Measurements from ENCODE around the gene RAB1A.
"Not testable (repeated sequence)": the region's sequence is repeated elsewhere in the genome, so short reads cannot be mapped to it uniquely, and the experiment has no call there.

Gene RAB1A

GRCh38 chr2:65159906-65160305, 30.0 kb upstream of the RAB1A start:
- no peak overlapping the region for H3K27ac ChIP-seq (ENCODE audit: low read depth, low read length)
- no peak overlapping the region for H3K9ac ChIP-seq (ENCODE audit: low read length)

DNA sequence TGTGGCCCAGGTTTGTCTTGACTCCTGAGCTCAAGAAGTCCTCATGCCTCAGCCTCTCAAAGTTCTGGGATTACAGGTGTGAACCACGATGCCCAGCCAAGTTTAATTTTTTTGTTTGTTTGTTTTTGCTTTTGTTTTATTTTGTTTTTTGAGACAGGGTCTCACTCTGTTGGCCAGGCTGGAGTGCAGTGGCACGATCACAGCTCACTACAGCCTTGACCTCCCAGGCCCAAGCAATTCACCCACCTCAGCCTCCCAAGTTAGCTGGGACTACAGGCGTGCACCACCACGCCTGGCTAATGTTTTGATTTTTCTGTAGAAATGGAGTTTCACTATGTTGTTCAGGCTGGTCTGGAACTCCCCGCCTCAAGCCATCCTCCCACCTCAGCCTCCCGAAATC, 29.4 kb upstream of the RAB1A start:
- H3K27me3 ChIP-seq (ENCODE audit: control insufficient read depth in 1 of 2, insufficient read depth in 2 of 2, low read length in 2 of 2): no peaks in the 10 kb centered on the region
- peaks cover 5% of the 10 kb centered on the region for H3K4me1 ChIP-seq (ENCODE audit: insufficient read depth, low read length)

More at GRCh38 chr2:65159906-65160305, 30.0 kb upstream of the RAB1A start:
- Histone ChIP-seq H3K36me3 (ENCODE audit: insufficient read depth, low read length) (no peaks in the 10 kb centered on the region), H3K4me1 (ENCODE audit: insufficient read depth, low read length) (peaks cover 10% of the 10 kb centered on the region), H3K4me3 (ENCODE audit: low read depth in 1 of 2, low read length in 2 of 2) (no peak overlapping the region), H3K27me3 (ENCODE audit: control insufficient read depth in 1 of 2, insufficient read depth in 2 of 2, low read length in 2 of 2) (no peaks in the 10 kb centered on the region), H3K9me3 (ENCODE audit: low read length) (no peaks in the 10 kb centered on the region)

DNA sequence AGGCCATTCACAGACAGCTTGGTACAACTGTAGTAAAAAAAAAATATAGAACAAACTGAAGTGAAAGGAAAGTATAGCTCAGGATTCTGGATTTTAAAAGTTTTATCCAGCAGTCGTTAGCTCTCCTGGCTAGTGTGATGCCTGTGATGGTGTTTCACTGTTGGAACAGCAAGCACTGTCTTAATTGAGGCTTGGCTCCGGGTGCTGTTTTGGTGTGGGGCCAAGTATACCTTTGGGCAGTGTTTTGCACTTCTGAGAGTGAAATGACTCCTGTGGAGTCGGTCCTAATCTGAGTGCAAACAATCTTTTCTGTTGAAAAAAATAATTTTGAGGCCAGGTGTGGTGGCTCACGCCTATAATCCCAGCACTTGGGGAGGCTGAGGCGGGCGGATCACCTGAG, 28.7 kb upstream of the RAB1A start:
- no peaks in the 10 kb centered on the region for H3K36me3 ChIP-seq (ENCODE audit: insufficient read depth, low read length)

More for the DNA sequence above, 29.4 kb upstream of the RAB1A start:
- no peak overlapping the region for H3K9ac ChIP-seq (ENCODE audit: low read length)
- no peaks in the 10 kb centered on the region for H3K9me3 ChIP-seq (ENCODE audit: low read length)
- no peak overlapping the region for H3K27ac ChIP-seq (ENCODE audit: low read depth, low read length)
- H3K36me3 ChIP-seq (ENCODE audit: insufficient read depth, low read length): no peaks in the 10 kb centered on the region
- no peak overlapping the region for H3K4me3 ChIP-seq (ENCODE audit: low read depth in 1 of 2, low read length in 2 of 2)

GRCh38 chr2:65157856-65158255, 27.9 kb upstream of the RAB1A start:
- not testable (repeated sequence) for H3K27me3 ChIP-seq (ENCODE audit: control insufficient read depth in 1 of 2, insufficient read depth in 2 of 2, low read length in 2 of 2); H3K27ac ChIP-seq (ENCODE audit: low read depth, low read length); H3K4me3 ChIP-seq (ENCODE audit: low read depth in 1 of 2, low read length in 2 of 2); H3K36me3 ChIP-seq (ENCODE audit: insufficient read depth, low read length); H3K4me1 ChIP-seq (ENCODE audit: insufficient read depth, low read length); H3K9me3 ChIP-seq (ENCODE audit: low read length); H3K9ac ChIP-seq (ENCODE audit: low read length)

More for the DNA sequence above, 28.7 kb upstream of the RAB1A start:
- no peaks in the 10 kb centered on the region for H3K4me1 ChIP-seq (ENCODE audit: insufficient read depth, low read length)
- no peak overlapping the region for H3K4me3 ChIP-seq (ENCODE audit: low read depth in 1 of 2, low read length in 2 of 2)
- no peaks in the 10 kb centered on the region for H3K9me3 ChIP-seq (ENCODE audit: low read length)
- no peaks in the 10 kb centered on the region for H3K27me3 ChIP-seq (ENCODE audit: control insufficient read depth in 1 of 2, insufficient read depth in 2 of 2, low read length in 2 of 2)
- H3K27ac ChIP-seq (ENCODE audit: low read depth, low read length): no peak overlapping the region
- H3K9ac ChIP-seq (ENCODE audit: low read length): no peak overlapping the region

- no peak overlapping the region for H3K4me3 ChIP-seq (ENCODE audit: low read depth in 1 of 2, low read length in 2 of 2)
- H3K9me3 ChIP-seq (ENCODE audit: low read length): no peaks in the 10 kb centered on the region
- H3K4me1 ChIP-seq (ENCODE audit: insufficient read depth, low read length): no peaks in the 10 kb centered on the region
- no peaks in the 10 kb centered on the region for H3K36me3 ChIP-seq (ENCODE audit: insufficient read depth, low read length)
- no peak overlapping the region for H3K9ac ChIP-seq (ENCODE audit: low read length)
- no peak overlapping the region for H3K27ac ChIP-seq (ENCODE audit: low read depth, low read length)
- no peaks in the 10 kb centered on the region for H3K27me3 ChIP-seq (ENCODE audit: control insufficient read depth in 1 of 2, insufficient read depth in 2 of 2, low read length in 2 of 2)
Observed at GRCh38 chr2:65156041-65156440, 26.1 kb upstream of the RAB1A start.

- H3K27me3 ChIP-seq (ENCODE audit: control insufficient read depth in 1 of 2, insufficient read depth in 2 of 2, low read length in 2 of 2): no peaks in the 10 kb centered on the region
- no peaks in the 10 kb centered on the region for H3K9me3 ChIP-seq (ENCODE audit: low read length)
- no peaks in the 10 kb centered on the region for H3K4me1 ChIP-seq (ENCODE audit: insufficient read depth, low read length)
Observed at GRCh38 chr2:65153515-65153914, 23.6 kb upstream of the RAB1A start.

DNA sequence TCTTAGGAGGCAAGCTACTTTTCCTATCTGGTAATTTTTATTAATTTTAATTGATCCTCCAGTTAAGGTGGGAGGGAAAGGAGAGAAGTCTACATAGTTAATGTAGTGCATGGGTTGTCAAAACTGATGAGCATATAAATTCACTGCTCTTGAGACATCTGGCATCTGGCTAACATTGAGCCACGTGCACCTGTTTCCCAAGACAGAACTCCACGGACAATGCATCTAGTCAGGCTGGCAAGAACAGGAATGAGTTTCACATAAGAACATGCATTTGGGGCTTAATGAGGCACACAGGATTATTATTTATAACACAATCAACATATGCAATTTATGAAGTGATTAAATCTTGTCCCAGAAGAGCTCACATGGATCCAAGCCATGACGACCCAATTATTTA, 16.2 kb upstream of the RAB1A start:
- Histone ChIP-seq H3K9me3 (ENCODE audit: low read length) (no peaks in the 10 kb centered on the region), H3K4me3 (ENCODE audit: low read depth in 1 of 2, low read length in 2 of 2) (no peak overlapping the region), H3K36me3 (ENCODE audit: insufficient read depth, low read length) (no peaks in the 10 kb centered on the region), H3K27me3 (ENCODE audit: control insufficient read depth in 1 of 2, insufficient read depth in 2 of 2, low read length in 2 of 2) (no peaks in the 10 kb centered on the region), H3K27ac (ENCODE audit: low read depth, low read length) (no peak overlapping the region), H3K4me1 (ENCODE audit: insufficient read depth, low read length) (no peaks in the 10 kb centered on the region), H3K9ac (ENCODE audit: low read length) (no peak overlapping the region)

More at GRCh38 chr2:65153515-65153914, 23.6 kb upstream of the RAB1A start:
- no peak overlapping the region for H3K27ac ChIP-seq (ENCODE audit: low read depth, low read length)
- no peak overlapping the region for H3K9ac ChIP-seq (ENCODE audit: low read length)
- H3K4me3 ChIP-seq (ENCODE audit: low read depth in 1 of 2, low read length in 2 of 2): no peak overlapping the region
- no peaks in the 10 kb centered on the region for H3K36me3 ChIP-seq (ENCODE audit: insufficient read depth, low read length)

GRCh38 chr2:65144571-65144970, 14.7 kb upstream of the RAB1A start:
- no peak overlapping the region for H3K4me3 ChIP-seq (ENCODE audit: low read depth in 1 of 2, low read length in 2 of 2)
- H3K27ac ChIP-seq (ENCODE audit: low read depth, low read length): no peak overlapping the region
- H3K9me3 ChIP-seq (ENCODE audit: low read length): no peaks in the 10 kb centered on the region

DNA sequence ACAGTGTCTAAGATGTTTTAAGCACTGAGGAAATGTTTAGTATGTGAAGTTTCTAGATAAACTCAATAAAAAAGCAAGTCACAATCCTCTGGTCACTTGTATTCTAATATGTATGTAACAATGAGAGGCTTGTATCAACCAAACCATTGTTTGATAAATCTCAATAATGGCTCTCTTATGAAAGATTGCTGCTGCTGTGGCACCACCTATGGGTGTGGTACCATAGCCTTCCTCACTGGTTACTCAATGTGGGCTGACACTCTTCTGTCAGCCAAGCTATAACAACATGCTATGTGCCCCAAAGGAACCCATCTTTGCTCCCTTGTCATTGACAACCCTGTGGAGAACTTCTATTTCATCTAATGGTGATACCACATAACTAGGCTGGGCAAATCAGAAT, 12.6 kb upstream of the RAB1A start:
- Histone ChIP-seq H3K9me3 (ENCODE audit: low read length) (no peaks in the 10 kb centered on the region), H3K4me3 (ENCODE audit: low read depth in 1 of 2, low read length in 2 of 2) (no peak overlapping the region), H3K27me3 (ENCODE audit: control insufficient read depth in 1 of 2, insufficient read depth in 2 of 2, low read length in 2 of 2) (no peaks in the 10 kb centered on the region), H3K9ac (ENCODE audit: low read length) (no peak overlapping the region), H3K4me1 (ENCODE audit: insufficient read depth, low read length) (no peaks in the 10 kb centered on the region), H3K36me3 (ENCODE audit: insufficient read depth, low read length) (no peaks in the 10 kb centered on the region), H3K27ac (ENCODE audit: low read depth, low read length) (no peak overlapping the region)

More at GRCh38 chr2:65144571-65144970, 14.7 kb upstream of the RAB1A start:
- Histone ChIP-seq H3K36me3 (ENCODE audit: insufficient read depth, low read length) (no peaks in the 10 kb centered on the region), H3K9ac (ENCODE audit: low read length) (no peak overlapping the region), H3K27me3 (ENCODE audit: control insufficient read depth in 1 of 2, insufficient read depth in 2 of 2, low read length in 2 of 2) (no peaks in the 10 kb centered on the region), H3K4me1 (ENCODE audit: insufficient read depth, low read length) (no peaks in the 10 kb centered on the region)

GRCh38 chr2:65137197-65137775, 7.4 kb upstream of the RAB1A start:
- no peak overlapping the region for H3K27ac ChIP-seq (ENCODE audit: low read depth, low read length)

GRCh38 chr2:65136253-65136652, 6.3 kb upstream of the RAB1A start:
- no peaks in the 10 kb centered on the region for H3K4me1 ChIP-seq (ENCODE audit: insufficient read depth, low read length)
- no peak overlapping the region for H3K4me3 ChIP-seq (ENCODE audit: low read depth in 1 of 2, low read length in 2 of 2)
- H3K9ac ChIP-seq (ENCODE audit: low read length): no peak overlapping the region
- H3K36me3 ChIP-seq (ENCODE audit: insufficient read depth, low read length): no peaks in the 10 kb centered on the region
- no peak overlapping the region for H3K27ac ChIP-seq (ENCODE audit: low read depth, low read length)
- H3K9me3 ChIP-seq (ENCODE audit: low read length): no peaks in the 10 kb centered on the region
- no peaks in the 10 kb centered on the region for H3K27me3 ChIP-seq (ENCODE audit: control insufficient read depth in 1 of 2, insufficient read depth in 2 of 2, low read length in 2 of 2)

More at GRCh38 chr2:65137197-65137775, 7.4 kb upstream of the RAB1A start:
- Histone ChIP-seq H3K4me3 (ENCODE audit: low read depth in 1 of 2, low read length in 2 of 2) (no peak overlapping the region), H3K36me3 (ENCODE audit: insufficient read depth, low read length) (no peaks in the 10 kb centered on the region), H3K4me1 (ENCODE audit: insufficient read depth, low read length) (no peaks in the 10 kb centered on the region), H3K9ac (ENCODE audit: low read length) (no peak overlapping the region), H3K9me3 (ENCODE audit: low read length) (no peaks in the 10 kb centered on the region), H3K27me3 (ENCODE audit: control insufficient read depth in 1 of 2, insufficient read depth in 2 of 2, low read length in 2 of 2) (no peaks in the 10 kb centered on the region)

- H3K9me3 ChIP-seq (ENCODE audit: low read length): no peaks in the 10 kb centered on the region
- no peak overlapping the region for H3K27ac ChIP-seq (ENCODE audit: low read depth, low read length)
- H3K27me3 ChIP-seq (ENCODE audit: control insufficient read depth in 1 of 2, insufficient read depth in 2 of 2, low read length in 2 of 2): no peaks in the 10 kb centered on the region
- H3K4me1 ChIP-seq (ENCODE audit: insufficient read depth, low read length): peaks cover 3% of the 10 kb centered on the region
- no peak overlapping the region for H3K9ac ChIP-seq (ENCODE audit: low read length)
- H3K36me3 ChIP-seq (ENCODE audit: insufficient read depth, low read length): no peaks in the 10 kb centered on the region
- H3K4me3 ChIP-seq (ENCODE audit: low read depth in 1 of 2, low read length in 2 of 2): no peak overlapping the region
Observed at GRCh38 chr2:65134158-65134557, 4.3 kb upstream of the RAB1A start.
